KMS-11 (cell line): ENCODE results near the gene TACR1.

ENCODE experiments used
- H2AFZ ChIP-seq: fragments of 200-600 bp; sonication (generic); 2 replicates; pipeline ENCODE4 v1.6.1; 2016; ENCODE audit warnings: antibody characterized with exemption, mixed run types, low read depth
- H3K27ac ChIP-seq: fragments of 200-600 bp; sonication (generic); 2 replicates; pipeline ENCODE4 v1.6.1; 2016; ENCODE audit warnings: mild to moderate bottlenecking, mixed run types
- H3K27me3 ChIP-seq: fragments of 200-600 bp; sonication (generic); 2 replicates; pipeline ENCODE4 v1.6.1; 2017; ENCODE audit warnings: mild to moderate bottlenecking, low read depth, mixed run types, moderate library complexity; ENCODE audit not compliant: insufficient read depth
- H3K36me3 ChIP-seq: fragments of 200-600 bp; sonication (generic); 2 replicates; pipeline ENCODE4 v1.6.1; 2017; ENCODE audit warnings: mild to moderate bottlenecking, mixed run types; ENCODE audit not compliant: insufficient read depth
- H3K4me1 ChIP-seq: fragments of 200-600 bp; sonication (generic); 2 replicates; pipeline ENCODE4 v1.6.1; 2016; ENCODE audit warnings: mild to moderate bottlenecking, low read depth, mixed run types; ENCODE audit not compliant: poor library complexity, severe bottlenecking
- H3K4me2 ChIP-seq: fragments of 200-600 bp; sonication (generic); 2 replicates; pipeline ENCODE4 v1.7.0; 2016; ENCODE audit warnings: mild to moderate bottlenecking, mixed run types
- H3K4me3 ChIP-seq: fragments of 200-600 bp; sonication (generic); IDR thresholded peaks from 2 replicates; pipeline ENCODE4 v1.6.1; 2017; ENCODE audit warnings: low read depth, low read length, mixed read lengths; ENCODE audit not compliant: insufficient read depth
- H3K79me2 ChIP-seq: fragments of 200-600 bp; sonication (generic); 2 replicates; pipeline ENCODE4 v1.6.1; 2016; ENCODE audit warnings: low read depth, mixed run types; ENCODE audit not compliant: insufficient read depth
- H3K9ac ChIP-seq: fragments of 200-600 bp; sonication (generic); 2 replicates; pipeline ENCODE4 v1.6.1; 2016; ENCODE audit warnings: mild to moderate bottlenecking, mixed run types
- H4K20me1 ChIP-seq: fragments of 200-600 bp; sonication (generic); 2 replicates; pipeline ENCODE4 v1.6.1; 2016; ENCODE audit warnings: mild to moderate bottlenecking, mixed run types; ENCODE audit not compliant: insufficient read depth
- TF ChIP-seq, protein P1 (sequence below): fragments of 200-600 bp; sonication (generic); conservative IDR thresholded peaks from 2 replicates; pipeline ENCODE4 v1.6.1; 2017; ENCODE audit warnings: low read depth, mild to moderate bottlenecking, antibody characterized with exemption, low read length, moderate library complexity, mixed read lengths

Gene TACR1

DNA sequence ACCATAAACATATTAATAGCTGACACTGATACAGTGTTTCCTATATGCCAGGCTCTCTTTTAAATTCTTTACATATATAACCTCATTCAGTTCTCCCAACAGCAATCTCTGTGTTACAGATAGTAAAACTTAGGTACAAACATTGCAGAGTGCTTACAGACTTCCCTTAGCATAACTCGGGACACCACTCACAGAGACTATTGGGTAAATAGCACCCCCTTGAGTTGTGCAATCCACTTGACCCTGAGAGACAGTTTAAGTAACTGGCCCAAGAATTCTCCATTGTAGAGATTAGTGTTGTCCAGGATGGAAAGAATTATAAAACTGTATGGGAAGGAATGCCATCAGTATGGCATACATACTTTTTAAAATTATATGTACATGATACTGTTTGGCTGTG is 130.8 kb downstream of the TACR1 start:
- H3K4me3 ChIP-seq: no peak overlapping the region
- TF ChIP-seq, protein P1, sequence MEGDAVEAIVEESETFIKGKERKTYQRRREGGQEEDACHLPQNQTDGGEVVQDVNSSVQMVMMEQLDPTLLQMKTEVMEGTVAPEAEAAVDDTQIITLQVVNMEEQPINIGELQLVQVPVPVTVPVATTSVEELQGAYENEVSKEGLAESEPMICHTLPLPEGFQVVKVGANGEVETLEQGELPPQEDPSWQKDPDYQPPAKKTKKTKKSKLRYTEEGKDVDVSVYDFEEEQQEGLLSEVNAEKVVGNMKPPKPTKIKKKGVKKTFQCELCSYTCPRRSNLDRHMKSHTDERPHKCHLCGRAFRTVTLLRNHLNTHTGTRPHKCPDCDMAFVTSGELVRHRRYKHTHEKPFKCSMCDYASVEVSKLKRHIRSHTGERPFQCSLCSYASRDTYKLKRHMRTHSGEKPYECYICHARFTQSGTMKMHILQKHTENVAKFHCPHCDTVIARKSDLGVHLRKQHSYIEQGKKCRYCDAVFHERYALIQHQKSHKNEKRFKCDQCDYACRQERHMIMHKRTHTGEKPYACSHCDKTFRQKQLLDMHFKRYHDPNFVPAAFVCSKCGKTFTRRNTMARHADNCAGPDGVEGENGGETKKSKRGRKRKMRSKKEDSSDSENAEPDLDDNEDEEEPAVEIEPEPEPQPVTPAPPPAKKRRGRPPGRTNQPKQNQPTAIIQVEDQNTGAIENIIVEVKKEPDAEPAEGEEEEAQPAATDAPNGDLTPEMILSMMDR: no peak
- H3K4me2 ChIP-seq: no peak overlapping the region
- no peaks in the 10 kb centered on the region for H3K79me2 ChIP-seq
- H3K27ac ChIP-seq: no peak overlapping the region
- no peaks in the 10 kb centered on the region for H3K27me3 ChIP-seq
- no peak overlapping the region for H2AFZ ChIP-seq
- H3K4me1 ChIP-seq: no peaks in the 10 kb centered on the region
- no peaks in the 10 kb centered on the region for H4K20me1 ChIP-seq
- no peak overlapping the region for H3K9ac ChIP-seq
- H3K36me3 ChIP-seq: no peaks in the 10 kb centered on the region

DNA sequence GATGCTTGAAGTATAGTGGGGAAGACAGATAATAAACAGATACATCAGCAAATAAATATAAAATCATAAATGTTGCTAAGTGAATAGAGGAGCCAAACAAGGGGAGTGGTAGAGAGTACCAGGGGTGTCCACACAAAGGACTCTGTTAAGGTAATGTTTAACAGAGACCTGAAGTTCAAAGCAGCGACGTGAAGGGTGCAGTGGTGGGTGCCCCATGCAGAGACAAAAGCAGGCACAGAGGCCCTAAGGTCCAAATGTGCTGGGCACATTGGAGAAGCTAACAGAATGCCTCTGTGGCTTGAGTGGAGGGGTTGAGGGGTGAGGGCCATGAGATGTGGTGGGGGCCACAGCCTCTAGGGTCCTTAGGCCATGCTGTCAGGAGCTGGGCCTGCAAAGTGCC is 131.8 kb downstream of the TACR1 start:
- H3K27ac ChIP-seq: no peak overlapping the region
- H4K20me1 ChIP-seq: no peaks in the 10 kb centered on the region
- no peaks in the 10 kb centered on the region for H3K27me3 ChIP-seq
- H3K9ac ChIP-seq: no peak overlapping the region
- H3K4me2 ChIP-seq: no peak overlapping the region
- H3K4me3 ChIP-seq: no peak overlapping the region
- TF ChIP-seq, protein P1: no peak
- H2AFZ ChIP-seq: no peak overlapping the region
- H3K79me2 ChIP-seq: no peaks in the 10 kb centered on the region
- H3K4me1 ChIP-seq: no peaks in the 10 kb centered on the region
- no peaks in the 10 kb centered on the region for H3K36me3 ChIP-seq

DNA sequence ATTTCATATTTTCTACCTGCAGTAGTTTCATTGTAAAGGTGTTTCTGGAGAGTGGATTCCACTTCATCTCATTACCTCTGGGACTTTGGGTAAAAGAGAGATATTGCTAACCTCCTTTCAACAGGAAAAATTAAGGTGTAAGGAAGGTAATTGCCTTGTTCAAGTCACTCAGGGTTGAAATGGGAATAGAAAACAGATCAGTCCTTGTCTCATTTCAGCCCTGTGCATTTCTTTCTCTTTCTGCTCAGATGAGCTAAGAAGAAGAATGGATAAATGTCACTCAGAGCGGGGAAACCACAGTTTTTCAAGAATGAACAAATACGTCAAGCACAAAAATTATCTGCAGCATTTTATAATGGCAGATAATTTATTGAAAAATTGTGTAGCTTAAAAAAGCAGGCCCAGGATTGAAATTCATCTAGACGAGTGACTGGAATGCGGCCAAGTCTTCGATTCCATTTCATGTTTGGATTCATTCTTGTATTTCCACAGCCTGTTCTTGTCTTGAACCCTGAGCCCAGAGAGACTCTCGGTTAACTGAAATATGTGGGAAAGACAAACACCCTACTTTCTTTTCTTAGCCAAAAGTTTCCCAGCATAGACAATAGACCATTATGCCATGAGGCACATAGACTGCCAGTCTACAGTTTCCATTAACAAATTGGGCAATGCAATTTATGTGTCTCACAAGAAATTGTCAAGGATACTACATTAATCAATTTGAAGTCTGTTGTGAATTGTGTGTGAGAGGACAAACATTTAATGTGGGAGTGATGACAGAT is 133.0 kb downstream of the TACR1 start:
- H3K27ac ChIP-seq: no peak overlapping the region
- H3K4me2 ChIP-seq: no peak overlapping the region
- H3K79me2 ChIP-seq: no peaks in the 10 kb centered on the region
- no peaks in the 10 kb centered on the region for H4K20me1 ChIP-seq
- H3K36me3 ChIP-seq: no peaks in the 10 kb centered on the region
- no peak overlapping the region for H2AFZ ChIP-seq
- H3K27me3 ChIP-seq: no peaks in the 10 kb centered on the region
- H3K9ac ChIP-seq: no peak overlapping the region
- no peaks in the 10 kb centered on the region for H3K4me1 ChIP-seq
- TF ChIP-seq, protein P1: no peak
- H3K4me3 ChIP-seq: no peak overlapping the region

DNA sequence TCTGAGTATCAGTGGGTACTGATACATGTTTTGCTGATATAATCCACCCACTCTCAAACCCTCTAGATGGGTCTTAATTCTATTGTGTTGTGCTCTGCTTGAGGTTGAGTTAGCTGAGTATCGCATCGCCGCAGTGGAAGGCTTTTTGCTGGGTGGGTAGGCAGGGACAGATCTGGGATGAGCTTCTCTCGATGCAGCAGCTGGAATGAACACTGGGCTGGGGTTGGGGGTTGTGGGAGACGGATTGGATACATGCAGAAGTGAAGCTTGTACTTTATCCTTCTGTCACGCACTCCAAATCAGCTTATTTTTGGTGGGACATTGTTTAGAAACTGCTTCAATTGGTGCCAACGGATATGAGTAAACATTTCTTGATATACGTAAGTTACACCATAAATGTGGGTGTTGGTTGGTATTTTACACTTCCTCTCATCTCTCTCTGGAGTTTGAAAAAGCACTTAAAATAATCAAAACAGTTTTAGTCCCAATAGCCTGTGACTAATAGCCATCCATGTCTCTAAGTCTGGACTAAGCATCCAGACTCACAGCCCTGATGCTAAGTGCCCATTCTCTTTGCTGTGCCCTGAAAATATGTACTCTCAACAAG is 133.8 kb downstream of the TACR1 start:
- no peak overlapping the region for H3K9ac ChIP-seq
- H2AFZ ChIP-seq: no peak overlapping the region
- no peak overlapping the region for H3K4me2 ChIP-seq
- H3K27me3 ChIP-seq: no peaks in the 10 kb centered on the region
- no peak overlapping the region for H3K4me3 ChIP-seq
- TF ChIP-seq, protein P1: no peak
- H3K4me1 ChIP-seq: no peaks in the 10 kb centered on the region
- H3K79me2 ChIP-seq: no peaks in the 10 kb centered on the region
- H3K36me3 ChIP-seq: no peaks in the 10 kb centered on the region
- H3K27ac ChIP-seq: no peak overlapping the region
- no peaks in the 10 kb centered on the region for H4K20me1 ChIP-seq
